Bronchial epithelial cell (primary cell): ENCODE data around the gene ELOVL6. TPM values are rescaled to one million over a fixed set of nuclear protein-coding genes. Genes with fewer than 3 reads are reported as not detected.

ENCODE experiments used
- DNase-seq: peaks from one replicate; pipeline ENCODE4 v3.0.0-alpha.2; 2010; ENCODE audit warnings: low read depth
- FAIRE-seq: peaks from 2 replicates; lab custom pipeline; 2011; peaks lifted over from hg19 to GRCh38; lab: Jason Lieb, UNC
- H3K27me3 ChIP-seq: 2 replicates; pipeline ENCODE4 v1.5.1; 2011; ENCODE audit warnings: low read length; ENCODE audit not compliant: control insufficient read depth, insufficient read depth
- H3K36me3 ChIP-seq: 2 replicates; pipeline ENCODE4 v1.5.1; 2011; ENCODE audit warnings: low read length; ENCODE audit not compliant: control insufficient read depth, insufficient read depth
- H3K4me3 ChIP-seq: 2 replicates; pipeline ENCODE4 v1.5.1; 2011; ENCODE audit warnings: mild to moderate bottlenecking, low read depth, low read length, control low read depth
- CTCF ChIP-seq: IDR thresholded peaks from 2 replicates; pipeline ENCODE4 v1.5.1; 2011; ENCODE audit warnings: mild to moderate bottlenecking, moderate library complexity, low read length, control low read depth, inconsistent platforms; ENCODE audit not compliant: insufficient read depth, severe bottlenecking
- total RNA-seq: library from RNA; depleted of rRNA; stranded (reverse); fragments of >200 nt; gene quantifications from 2 replicates; pipeline ENCODE4 v1.2.1, GENCODE V29; 2014

The ELOVL6 gene
- total RNA-seq, 1 donor from 2014 or later: 6.8 TPM

- no peak for DNase-seq
- TF ChIP-seq CTCF: no peak
- FAIRE-seq: no peak
- Histone ChIP-seq H3K36me3 (no peaks in the 10 kb centered on the region), H3K27me3 (no peaks in the 10 kb centered on the region), H3K4me3 (no peak overlapping the region)
These were observed 70.4 kb downstream of the ELOVL6 start for GRCh38 chr4:110128029-110128428.

DNA sequence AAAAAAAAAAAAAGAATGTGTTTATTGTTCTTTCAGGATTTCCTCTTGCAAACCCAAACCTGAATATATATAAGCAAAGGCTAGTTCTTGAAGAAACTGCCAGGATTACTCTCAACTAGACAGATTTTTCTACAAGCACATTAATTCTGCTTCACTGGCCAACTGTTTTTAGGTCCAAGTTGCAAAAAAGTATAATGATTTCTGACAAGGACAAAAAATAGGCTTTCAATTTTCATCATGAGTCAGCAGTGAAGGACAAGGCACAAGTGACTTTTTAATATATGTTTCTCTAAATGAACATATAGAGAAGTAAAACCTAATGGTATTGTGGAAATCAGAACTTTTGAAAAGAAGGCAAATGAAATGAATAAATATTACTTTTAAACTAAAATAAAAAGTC is 73.7 kb downstream of the ELOVL6 start:
- DNase-seq (no peak), FAIRE-seq (no peak)
- TF ChIP-seq CTCF: no peak
- no peak overlapping the region for H3K4me3 ChIP-seq
- H3K27me3 ChIP-seq: no peaks in the 10 kb centered on the region
- no peaks in the 10 kb centered on the region for H3K36me3 ChIP-seq

DNA sequence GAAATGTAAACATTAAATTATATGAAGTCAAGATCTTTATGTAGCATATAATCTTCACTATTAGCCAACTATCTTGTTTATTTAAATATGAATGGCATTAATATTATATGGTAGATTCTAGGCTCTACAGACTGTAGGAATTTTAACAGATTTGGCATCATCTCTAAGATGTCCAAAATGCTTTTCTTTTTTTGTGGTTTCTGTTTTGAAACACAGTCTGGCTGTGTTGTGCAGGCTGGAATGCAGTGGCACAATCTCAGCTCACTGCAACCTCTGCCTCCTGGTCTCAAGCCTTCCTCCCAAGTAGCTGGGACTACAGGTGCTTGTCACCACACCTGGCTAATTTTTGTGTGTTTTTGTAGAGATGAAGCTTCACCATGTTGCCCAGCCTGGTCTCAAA is 76.2 kb downstream of the ELOVL6 start:
- TF ChIP-seq CTCF: no peak
- FAIRE-seq: no peak
- no peaks in the 10 kb centered on the region for H3K36me3 ChIP-seq
- no peaks in the 10 kb centered on the region for H3K27me3 ChIP-seq
- no peak overlapping the region for H3K4me3 ChIP-seq
- no peak for DNase-seq

- H3K36me3 ChIP-seq: no peaks in the 10 kb centered on the region
- TF ChIP-seq CTCF: no peak
- FAIRE-seq: no peak
- H3K27me3 ChIP-seq: no peaks in the 10 kb centered on the region
- DNase-seq: no peak
- H3K4me3 ChIP-seq: no peak overlapping the region
These were observed 77.9 kb downstream of the ELOVL6 start for GRCh38 chr4:110120506-110120905.

- DNase-seq (peak; percentile 72), FAIRE-seq (no peak)
- Histone ChIP-seq H3K27me3 (no peaks in the 10 kb centered on the region), H3K36me3 (no peaks in the 10 kb centered on the region), H3K4me3 (no peak overlapping the region)
- TF ChIP-seq CTCF: no peak
These were observed 78.5 kb downstream of the ELOVL6 start for GRCh38 chr4:110119880-110120279.

- H3K27me3 ChIP-seq: no peaks in the 10 kb centered on the region
- DNase-seq (peak; percentile 88), FAIRE-seq (peak; percentile 32)
- H3K36me3 ChIP-seq: no peaks in the 10 kb centered on the region
- H3K4me3 ChIP-seq: no peak overlapping the region
- TF ChIP-seq CTCF: no peak
These were observed 79.1 kb downstream of the ELOVL6 start for GRCh38 chr4:110119337-110119736.
